Measurements from ENCODE around the gene CUX1.

CUX1 gene

DNA sequence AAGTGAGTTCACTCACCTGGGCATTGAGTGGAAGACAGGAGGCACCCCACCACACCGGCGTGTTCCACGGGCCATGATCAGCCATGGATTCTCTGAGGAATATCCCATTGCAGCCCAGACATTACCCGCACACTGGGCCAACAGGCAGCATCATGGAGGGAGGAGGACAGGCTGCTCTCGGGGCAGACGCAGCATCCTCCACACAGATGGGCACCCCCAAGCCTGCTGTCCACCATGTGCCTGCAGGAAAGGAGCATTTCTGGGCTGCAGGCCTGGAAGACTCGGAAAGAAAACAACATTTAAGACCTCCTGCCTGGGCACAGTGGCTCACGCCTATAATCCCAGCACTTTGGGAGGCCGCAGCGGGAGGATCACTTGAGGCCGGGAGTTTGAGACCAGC, 398.3 kb downstream of the CUX1 start:
- TF ChIP-seq SNAI2 (CRISPR knock-in tag; IDR thresholded peaks at IDR 0.05): no peak
- no peak for TF ChIP-seq BACH2 (CRISPR knock-in tag; IDR thresholded peaks at IDR 0.05; ENCODE audit: borderline replicate concordance)

DNA sequence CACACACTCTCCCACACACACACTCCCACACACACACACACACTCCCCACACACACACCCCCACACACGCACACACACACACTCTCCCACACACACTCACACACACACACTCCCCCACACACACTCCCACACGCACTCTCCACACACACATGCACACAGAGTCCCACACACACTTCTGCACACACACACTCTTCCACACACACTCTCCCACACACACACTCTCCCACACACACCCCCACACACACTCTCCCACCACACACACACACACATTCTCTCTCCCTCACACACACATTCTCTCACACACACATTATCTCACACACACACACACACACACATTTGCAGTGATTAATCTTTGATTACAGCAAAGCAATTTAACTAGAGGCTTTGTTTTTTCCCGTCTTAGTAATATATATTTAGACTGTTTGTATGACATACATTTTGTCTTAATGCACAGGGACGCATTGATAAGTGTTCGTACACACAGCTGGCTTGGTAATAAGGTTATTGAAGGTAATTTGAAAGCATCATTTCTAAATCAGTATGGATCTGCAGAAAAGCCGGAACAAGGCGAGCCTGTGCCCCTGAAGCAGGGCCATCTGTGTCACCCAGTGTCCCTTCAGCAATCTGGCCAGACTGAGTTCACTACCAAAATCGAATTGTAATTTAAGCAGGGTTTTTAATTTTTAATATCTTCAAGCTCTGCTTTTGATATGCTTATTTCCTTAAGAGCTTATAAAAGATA, 399.3 kb downstream of the CUX1 start:
- no peak for ATAC-seq
- TF ChIP-seq SNAI2 (CRISPR knock-in tag; IDR thresholded peaks at IDR 0.05) (no peak), TCF4 (CRISPR knock-in tag; IDR thresholded peaks at IDR 0.05; ENCODE audit: borderline replicate concordance) (peak; percentile 98), TSHZ2 (CRISPR knock-in tag; IDR thresholded peaks at IDR 0.05) (peak; percentile 94)
- TF ChIP-seq, protein P1, sequence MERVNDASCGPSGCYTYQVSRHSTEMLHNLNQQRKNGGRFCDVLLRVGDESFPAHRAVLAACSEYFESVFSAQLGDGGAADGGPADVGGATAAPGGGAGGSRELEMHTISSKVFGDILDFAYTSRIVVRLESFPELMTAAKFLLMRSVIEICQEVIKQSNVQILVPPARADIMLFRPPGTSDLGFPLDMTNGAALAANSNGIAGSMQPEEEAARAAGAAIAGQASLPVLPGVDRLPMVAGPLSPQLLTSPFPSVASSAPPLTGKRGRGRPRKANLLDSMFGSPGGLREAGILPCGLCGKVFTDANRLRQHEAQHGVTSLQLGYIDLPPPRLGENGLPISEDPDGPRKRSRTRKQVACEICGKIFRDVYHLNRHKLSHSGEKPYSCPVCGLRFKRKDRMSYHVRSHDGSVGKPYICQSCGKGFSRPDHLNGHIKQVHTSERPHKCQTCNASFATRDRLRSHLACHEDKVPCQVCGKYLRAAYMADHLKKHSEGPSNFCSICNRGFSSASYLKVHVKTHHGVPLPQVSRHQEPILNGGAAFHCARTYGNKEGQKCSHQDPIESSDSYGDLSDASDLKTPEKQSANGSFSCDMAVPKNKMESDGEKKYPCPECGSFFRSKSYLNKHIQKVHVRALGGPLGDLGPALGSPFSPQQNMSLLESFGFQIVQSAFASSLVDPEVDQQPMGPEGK (CRISPR knock-in tag; IDR thresholded peaks at IDR 0.05; ENCODE audit: borderline replicate concordance): no peak

More for the DNA sequence above, 398.3 kb downstream of the CUX1 start:
- ATAC-seq: no peak

DNA sequence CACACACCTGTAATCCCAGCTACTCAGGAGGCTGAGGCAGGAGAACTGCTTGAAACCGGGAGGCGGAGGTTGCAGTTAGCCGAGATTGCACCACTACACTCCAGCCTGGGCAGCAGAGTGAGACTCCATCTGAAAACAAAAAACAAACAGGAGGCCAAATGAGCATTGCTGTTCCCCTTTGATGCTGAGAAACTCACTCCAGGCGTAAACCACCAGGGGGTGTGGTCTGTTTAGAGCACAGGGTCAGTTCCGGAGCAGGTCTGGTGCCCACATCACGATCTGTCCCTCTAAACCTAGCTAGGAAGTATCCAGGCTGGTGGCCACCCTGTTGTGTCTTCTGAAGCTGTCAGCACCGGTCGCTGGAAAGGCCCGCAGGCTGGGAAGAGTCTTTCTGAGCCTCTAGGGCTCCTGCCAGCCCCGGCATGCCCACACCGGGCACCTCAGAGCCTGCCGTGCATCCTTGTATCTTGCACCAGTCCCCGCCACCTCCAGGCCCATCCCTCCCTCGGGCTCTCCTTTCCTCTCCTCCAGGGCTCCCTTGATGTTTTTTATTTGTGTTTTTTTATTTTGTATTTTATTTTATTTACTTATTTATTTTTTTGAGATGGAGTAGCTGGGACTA, 402.9 kb downstream of the CUX1 start:
- peak; percentile 48 for ATAC-seq
- TF ChIP-seq ARNTL (CRISPR knock-in tag; IDR thresholded peaks at IDR 0.05; ENCODE audit: borderline replicate concordance, low read depth) (no peak), SNAI2 (CRISPR knock-in tag; IDR thresholded peaks at IDR 0.05) (no peak)
- TF ChIP-seq, protein P2, sequence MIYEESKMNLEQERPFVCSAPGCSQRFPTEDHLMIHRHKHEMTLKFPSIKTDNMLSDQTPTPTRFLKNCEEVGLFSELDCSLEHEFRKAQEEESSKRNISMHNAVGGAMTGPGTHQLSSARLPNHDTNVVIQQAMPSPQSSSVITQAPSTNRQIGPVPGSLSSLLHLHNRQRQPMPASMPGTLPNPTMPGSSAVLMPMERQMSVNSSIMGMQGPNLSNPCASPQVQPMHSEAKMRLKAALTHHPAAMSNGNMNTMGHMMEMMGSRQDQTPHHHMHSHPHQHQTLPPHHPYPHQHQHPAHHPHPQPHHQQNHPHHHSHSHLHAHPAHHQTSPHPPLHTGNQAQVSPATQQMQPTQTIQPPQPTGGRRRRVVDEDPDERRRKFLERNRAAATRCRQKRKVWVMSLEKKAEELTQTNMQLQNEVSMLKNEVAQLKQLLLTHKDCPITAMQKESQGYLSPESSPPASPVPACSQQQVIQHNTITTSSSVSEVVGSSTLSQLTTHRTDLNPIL (CRISPR knock-in tag; IDR thresholded peaks at IDR 0.05; ENCODE audit: low read depth): no peak
- TF ChIP-seq, protein P1 (CRISPR knock-in tag; IDR thresholded peaks at IDR 0.05; ENCODE audit: borderline replicate concordance): no peak

DNA sequence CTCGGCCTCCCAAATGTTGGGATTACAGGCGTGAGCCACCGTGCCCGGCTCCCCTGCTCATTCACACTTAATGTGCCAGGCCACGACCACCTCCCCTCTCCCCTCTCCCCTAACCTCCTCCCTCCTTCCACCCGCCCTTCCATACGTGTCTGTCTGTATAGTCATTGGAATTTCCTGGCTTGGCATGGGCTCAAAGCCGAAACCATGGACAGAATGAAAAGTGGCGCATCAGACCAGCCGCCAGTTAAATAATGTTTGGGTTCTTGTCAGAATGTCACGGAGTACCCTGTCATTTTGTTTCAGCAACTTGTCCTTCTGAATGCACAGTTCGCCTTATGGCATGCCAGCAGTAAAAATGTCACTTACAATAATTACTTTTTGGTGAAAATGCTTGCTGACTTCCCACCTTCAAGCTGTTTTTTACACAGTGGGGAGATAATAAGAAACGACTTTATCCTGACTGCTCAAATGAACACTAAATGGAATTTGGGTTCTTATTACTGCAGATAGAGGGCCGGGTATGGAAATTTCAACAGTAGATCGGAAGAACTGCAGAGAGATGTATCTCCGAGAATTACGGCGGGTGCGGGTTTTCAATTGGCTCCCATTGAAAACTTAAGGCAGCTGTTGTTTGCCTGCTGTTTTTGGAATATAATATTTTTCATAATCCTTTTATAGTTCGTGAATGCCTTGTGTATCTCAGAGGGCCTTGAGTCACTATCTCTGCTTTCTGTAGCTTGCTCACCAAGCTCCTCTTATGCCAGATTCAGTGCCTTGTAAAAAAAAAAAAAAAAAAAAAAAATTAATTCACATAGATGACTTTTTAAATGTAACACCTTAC, 403.8 kb downstream of the CUX1 start:
- ATAC-seq: peak; percentile 92
- TF ChIP-seq OSR1 (CRISPR knock-in tag; IDR thresholded peaks at IDR 0.05) (no peak), RARB (CRISPR knock-in tag; IDR thresholded peaks at IDR 0.05) (no peak), ZNF70 (CRISPR knock-in tag; IDR thresholded peaks at IDR 0.05) (no peak), ZFP30 (CRISPR knock-in tag; IDR thresholded peaks at IDR 0.05) (no peak), SNAI2 (CRISPR knock-in tag; IDR thresholded peaks at IDR 0.05) (no peak), POU6F1 (CRISPR knock-in tag; IDR thresholded peaks at IDR 0.05; ENCODE audit: borderline replicate concordance, low read depth) (no peak), PPARA (CRISPR knock-in tag; IDR thresholded peaks at IDR 0.05; ENCODE audit: borderline replicate concordance) (no peak), ZNF565 (CRISPR knock-in tag; conservative IDR thresholded peaks at IDR 0.05; ENCODE audit: low read depth) (no peak), ZNF8 (CRISPR knock-in tag; IDR thresholded peaks at IDR 0.05) (no peak), ISL1 (CRISPR knock-in tag; IDR thresholded peaks at IDR 0.05) (no peak)
- TF ChIP-seq, protein P3, sequence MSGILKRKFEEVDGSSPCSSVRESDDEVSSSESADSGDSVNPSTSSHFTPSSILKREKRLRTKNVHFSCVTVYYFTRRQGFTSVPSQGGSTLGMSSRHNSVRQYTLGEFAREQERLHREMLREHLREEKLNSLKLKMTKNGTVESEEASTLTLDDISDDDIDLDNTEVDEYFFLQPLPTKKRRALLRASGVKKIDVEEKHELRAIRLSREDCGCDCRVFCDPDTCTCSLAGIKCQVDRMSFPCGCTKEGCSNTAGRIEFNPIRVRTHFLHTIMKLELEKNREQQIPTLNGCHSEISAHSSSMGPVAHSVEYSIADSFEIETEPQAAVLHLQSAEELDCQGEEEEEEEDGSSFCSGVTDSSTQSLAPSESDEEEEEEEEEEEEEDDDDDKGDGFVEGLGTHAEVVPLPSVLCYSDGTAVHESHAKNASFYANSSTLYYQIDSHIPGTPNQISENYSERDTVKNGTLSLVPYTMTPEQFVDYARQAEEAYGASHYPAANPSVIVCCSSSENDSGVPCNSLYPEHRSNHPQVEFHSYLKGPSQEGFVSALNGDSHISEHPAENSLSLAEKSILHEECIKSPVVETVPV (CRISPR knock-in tag; IDR thresholded peaks at IDR 0.05): no peak

Measured in SK-N-SH treated with all-trans-retinoic acid at 6 μM for 48 hours (cell line).